ENCODE measurements around the gene CCDC137. TPM values are rescaled to one million over a fixed set of nuclear protein-coding genes. Genes with fewer than 3 reads are reported as not detected.
A peak's percentile ranks its signal among the peaks of the same experiment; 100 is the strongest.

The CCDC137 gene
- total and polyA plus RNA-seq, 2 of the 13 experiments (the other 11 are each of a cell fraction or from before 2014, with no cell fraction given): 14.6 to 39.1 TPM

DNA sequence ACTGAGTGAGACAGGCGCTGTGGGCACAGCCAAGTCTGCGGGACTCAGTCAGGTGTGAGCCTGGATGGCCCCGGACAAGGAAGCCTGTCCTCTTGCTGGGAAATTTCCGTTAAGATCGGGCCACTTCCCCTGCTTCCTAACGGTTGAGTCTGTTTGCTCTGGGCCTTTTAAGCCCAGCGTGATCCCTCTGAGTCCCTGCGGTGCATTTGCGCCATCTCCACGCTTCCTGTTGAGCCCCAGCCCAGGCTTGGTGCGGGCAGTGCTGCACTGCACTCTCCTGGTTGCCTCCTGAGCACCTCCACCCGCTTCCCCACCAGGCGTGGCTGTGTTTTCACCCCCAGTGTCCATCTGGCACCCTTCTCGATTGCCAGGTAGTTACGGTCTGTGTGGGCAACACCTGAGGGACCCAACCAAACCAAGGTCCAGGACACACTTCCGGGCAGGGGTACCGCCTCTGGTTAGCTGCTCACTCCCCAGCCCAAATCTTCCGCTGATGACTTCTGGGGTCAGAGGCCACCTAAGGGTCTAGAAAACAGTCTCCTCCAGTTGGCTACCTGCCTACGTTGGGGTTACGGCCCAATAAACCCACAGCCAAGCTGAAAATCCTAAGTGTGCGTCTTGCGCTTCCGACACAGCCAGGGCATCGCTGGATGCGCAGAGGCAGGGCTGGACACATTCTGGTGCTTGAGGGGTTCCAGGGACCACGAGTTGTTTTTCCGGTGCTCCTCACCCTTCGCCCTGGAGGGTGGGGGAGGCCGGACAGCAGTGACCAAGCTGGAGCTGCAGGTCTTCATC lies 44.2 kb downstream of the CCDC137 start (continued):
- 0 out of 2 replicates have a peak, but pooled peaks have one; percentile 56 for TF ChIP-seq POGK (CRISPR knock-in tag; conservative IDR thresholded peaks at IDR 0.05)
- TF ChIP-seq ZMYM4 (CRISPR knock-in tag; IDR thresholded peaks at IDR 0.05): no peak
- TF ChIP-seq NFATC3 (CRISPR knock-in tag; IDR thresholded peaks at IDR 0.05): no peak
- TF ChIP-seq CENPX (CRISPR knock-in tag; IDR thresholded peaks at IDR 0.05): no peak
- TF ChIP-seq ZNF687 (CRISPR knock-in tag; IDR thresholded peaks at IDR 0.05): peak; percentile 64
- no peak for TF ChIP-seq GTF3A (CRISPR knock-in tag; conservative IDR thresholded peaks at IDR 0.05)
- no peak for TF ChIP-seq ZNF615 (CRISPR knock-in tag; IDR thresholded peaks at IDR 0.05; ENCODE audit: borderline replicate concordance)
- TF ChIP-seq, protein P1, sequence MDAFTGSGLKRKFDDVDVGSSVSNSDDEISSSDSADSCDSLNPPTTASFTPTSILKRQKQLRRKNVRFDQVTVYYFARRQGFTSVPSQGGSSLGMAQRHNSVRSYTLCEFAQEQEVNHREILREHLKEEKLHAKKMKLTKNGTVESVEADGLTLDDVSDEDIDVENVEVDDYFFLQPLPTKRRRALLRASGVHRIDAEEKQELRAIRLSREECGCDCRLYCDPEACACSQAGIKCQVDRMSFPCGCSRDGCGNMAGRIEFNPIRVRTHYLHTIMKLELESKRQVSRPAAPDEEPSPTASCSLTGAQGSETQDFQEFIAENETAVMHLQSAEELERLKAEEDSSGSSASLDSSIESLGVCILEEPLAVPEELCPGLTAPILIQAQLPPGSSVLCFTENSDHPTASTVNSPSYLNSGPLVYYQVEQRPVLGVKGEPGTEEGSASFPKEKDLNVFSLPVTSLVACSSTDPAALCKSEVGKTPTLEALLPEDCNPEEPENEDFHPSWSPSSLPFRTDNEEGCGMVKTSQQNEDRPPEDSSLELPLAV (CRISPR knock-in tag; conservative IDR thresholded peaks at IDR 0.05; ENCODE audit: low read depth): no peak
- TF ChIP-seq DNMT1 (CRISPR knock-in tag; IDR thresholded peaks at IDR 0.05): no peak
- TF ChIP-seq, protein P2, sequence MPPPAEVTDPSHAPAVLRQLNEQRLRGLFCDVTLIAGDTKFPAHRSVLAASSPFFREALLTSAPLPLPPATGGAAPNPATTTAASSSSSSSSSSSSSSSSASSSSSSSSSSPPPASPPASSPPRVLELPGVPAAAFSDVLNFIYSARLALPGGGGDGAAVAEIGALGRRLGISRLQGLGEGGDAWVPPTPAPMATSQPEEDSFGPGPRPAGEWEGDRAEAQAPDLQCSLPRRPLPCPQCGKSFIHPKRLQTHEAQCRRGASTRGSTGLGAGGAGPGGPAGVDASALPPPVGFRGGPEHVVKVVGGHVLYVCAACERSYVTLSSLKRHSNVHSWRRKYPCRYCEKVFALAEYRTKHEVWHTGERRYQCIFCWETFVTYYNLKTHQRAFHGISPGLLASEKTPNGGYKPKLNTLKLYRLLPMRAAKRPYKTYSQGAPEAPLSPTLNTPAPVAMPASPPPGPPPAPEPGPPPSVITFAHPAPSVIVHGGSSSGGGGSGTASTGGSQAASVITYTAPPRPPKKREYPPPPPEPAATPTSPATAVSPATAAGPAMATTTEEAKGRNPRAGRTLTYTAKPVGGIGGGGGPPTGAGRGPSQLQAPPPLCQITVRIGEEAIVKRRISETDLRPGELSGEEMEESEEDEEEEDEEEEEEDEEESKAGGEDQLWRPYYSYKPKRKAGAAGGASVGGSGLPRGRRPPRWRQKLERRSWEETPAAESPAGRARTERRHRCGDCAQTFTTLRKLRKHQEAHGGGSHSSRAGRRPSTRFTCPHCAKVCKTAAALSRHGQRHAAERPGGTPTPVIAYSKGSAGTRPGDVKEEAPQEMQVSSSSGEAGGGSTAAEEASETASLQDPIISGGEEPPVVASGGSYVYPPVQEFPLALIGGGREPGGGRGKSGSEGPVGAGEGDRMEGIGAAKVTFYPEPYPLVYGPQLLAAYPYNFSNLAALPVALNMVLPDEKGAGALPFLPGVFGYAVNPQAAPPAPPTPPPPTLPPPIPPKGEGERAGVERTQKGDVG (CRISPR knock-in tag; IDR thresholded peaks at IDR 0.05; ENCODE audit: borderline replicate concordance): 0 out of 2 replicates have a peak, but pooled peaks have one; percentile 54
- TF ChIP-seq ZNF776 (CRISPR knock-in tag; IDR thresholded peaks at IDR 0.05): peak; percentile 76; the same call in 1 of the 2 replicates
- 0 out of 2 replicates have a peak, but pooled peaks have one; percentile 26 for TF ChIP-seq SMAD9 (CRISPR knock-in tag; IDR thresholded peaks at IDR 0.05)
- no peak for TF ChIP-seq ZNF180 (CRISPR knock-in tag; IDR thresholded peaks at IDR 0.05; ENCODE audit: borderline replicate concordance, low read depth)
- TF ChIP-seq TSC22D2 (CRISPR knock-in tag; IDR thresholded peaks at IDR 0.05; ENCODE audit: borderline replicate concordance): 0 out of 2 replicates have a peak, but pooled peaks have one; percentile 33
- TF ChIP-seq SATB2 (CRISPR knock-in tag; IDR thresholded peaks at IDR 0.05): no peak
- TF ChIP-seq ZBTB8A (CRISPR knock-in tag; IDR thresholded peaks at IDR 0.05; ENCODE audit: borderline replicate concordance, low read depth): no peak
- no peak for TF ChIP-seq ZNF569 (CRISPR knock-in tag; IDR thresholded peaks at IDR 0.05; ENCODE audit: borderline replicate concordance)
